HEK293 (cell line): ENCODE measurements around the gene MYO1C.

Experiments
- CTCF ChIA-PET: fragments of 350-600 bp; formaldehyde crosslinking; extraction: SDS; loops from one replicate; lab custom pipeline; 2021; ENCODE audit warnings: antibody characterized with exemption; lab: Yijun Ruan, JAX
- POLR2A ChIA-PET: fragments of 300-600 bp; formaldehyde crosslinking; extraction: SDS; loops from one replicate; lab custom pipeline; 2020; ENCODE audit warnings: antibody characterized with exemption, inconsistent platforms; lab: Yijun Ruan, JAX
- H3K27ac ChIP-seq: fragments of 200-500 bp; sonication (Bioruptor generic); 2 replicates; pipeline ENCODE4 v1.5.1; 2014; ENCODE audit warnings: low read depth, low read length, control low read depth, inconsistent platforms; ENCODE audit errors: extremely low read depth
- H3K36me3 ChIP-seq, 2 experiments: fragments of 200-500 bp in 1 of 2; sonication (Bioruptor generic) in 1 of 2; 1 replicate in 1 of 2; 2 replicates in 1 of 2; pipeline ENCODE4 v1.5.1; 2014 to 2017; ENCODE audit warnings: inconsistent platforms in 2 of 2, low read length in 2 of 2; ENCODE audit not compliant: control insufficient read depth in 2 of 2, insufficient read depth in 1 of 2
- H3K4me1 ChIP-seq: fragments of 200-500 bp; sonication (Bioruptor generic); 2 replicates; pipeline ENCODE4 v1.5.1; 2014; ENCODE audit warnings: mild to moderate bottlenecking, low read length, inconsistent platforms; ENCODE audit not compliant: control insufficient read depth, insufficient read depth
- H3K4me3 ChIP-seq: 2 replicates; pipeline ENCODE4 v1.5.1; 2011; ENCODE audit warnings: low read depth, mild to moderate bottlenecking, control low read depth, low read length, moderate library complexity
- H3K9me3 ChIP-seq: fragments of 200-500 bp; sonication (Bioruptor generic); 2 replicates; pipeline ENCODE4 v1.5.1; 2014; ENCODE audit warnings: low read depth, low read length, inconsistent platforms; ENCODE audit not compliant: control insufficient read depth, insufficient read depth
- ELK4 ChIP-seq: IDR thresholded peaks from 2 replicates; pipeline ENCODE4 v1.6.1; 2011; ENCODE audit warnings: mild to moderate bottlenecking, low read depth, low read length, borderline replicate concordance
- GFI1B ChIP-seq: fragments of 450-650 bp; formaldehyde crosslinking; IDR thresholded peaks from 2 replicates; pipeline ENCODE4 v1.5.1; 2016; ENCODE audit warnings: missing biosample characterization, missing genetic modification characterization
- HOXC10 ChIP-seq: sonication (generic); formaldehyde crosslinking; IDR thresholded peaks from 2 replicates; pipeline ENCODE4 v1.8.1; 2023; ENCODE audit warnings: mild to moderate bottlenecking, missing genetic modification reagents
- KLF8 ChIP-seq: fragments of 450-650 bp; formaldehyde crosslinking; IDR thresholded peaks from 2 replicates; pipeline ENCODE4 v1.5.1; 2016; ENCODE audit warnings: missing biosample characterization, missing genetic modification characterization
- OSR2 ChIP-seq: fragments of 450-650 bp; formaldehyde crosslinking; IDR thresholded peaks from 2 replicates; pipeline ENCODE4 v1.5.1; 2016; ENCODE audit warnings: missing biosample characterization, missing genetic modification characterization
- ZBTB20 ChIP-seq: fragments of 450-650 bp; formaldehyde crosslinking; IDR thresholded peaks from 2 replicates; pipeline ENCODE4 v1.5.1; 2016; ENCODE audit warnings: missing biosample characterization, missing genetic modification characterization
- ZBTB49 ChIP-seq: fragments of 450-650 bp; formaldehyde crosslinking; IDR thresholded peaks from 2 replicates; pipeline ENCODE4 v1.5.1; 2016; ENCODE audit warnings: missing biosample characterization, missing genetic modification characterization, low read depth
- ZNF133 ChIP-seq: fragments of 450-650 bp; formaldehyde crosslinking; IDR thresholded peaks from 2 replicates; pipeline ENCODE4 v1.5.1; 2016; ENCODE audit warnings: missing biosample characterization, missing genetic modification characterization
- ZNF146 ChIP-seq: fragments of 450-650 bp; formaldehyde crosslinking; IDR thresholded peaks from 2 replicates; pipeline ENCODE4 v1.5.1; 2016; ENCODE audit warnings: missing biosample characterization, missing genetic modification characterization
- ZNF19 ChIP-seq: fragments of 450-650 bp; formaldehyde crosslinking; IDR thresholded peaks from 2 replicates; pipeline ENCODE4; 2016; ENCODE audit warnings: missing biosample characterization, missing genetic modification characterization, low read depth
- ZNF24 ChIP-seq: fragments of 450-650 bp; formaldehyde crosslinking; IDR thresholded peaks from 2 replicates; pipeline ENCODE4 v1.5.1; 2016; ENCODE audit warnings: missing biosample characterization, missing genetic modification characterization
- ZNF248 ChIP-seq: fragments of 450-650 bp; formaldehyde crosslinking; IDR thresholded peaks from 2 replicates; pipeline ENCODE4 v1.5.1; 2017; ENCODE audit warnings: missing biosample characterization, missing genetic modification characterization
- ZNF391 ChIP-seq: fragments of 450-650 bp; formaldehyde crosslinking; IDR thresholded peaks from 2 replicates; pipeline ENCODE4 v1.5.1; 2016; ENCODE audit warnings: low read depth, missing biosample characterization, missing genetic modification characterization, borderline replicate concordance
- ZNF394 ChIP-seq: fragments of 450-650 bp; formaldehyde crosslinking; IDR thresholded peaks from 2 replicates; pipeline ENCODE4 v1.5.1; 2016; ENCODE audit warnings: missing biosample characterization, missing genetic modification characterization, mild to moderate bottlenecking, moderate library complexity, borderline replicate concordance
- ZNF664 ChIP-seq: fragments of 450-650 bp; formaldehyde crosslinking; IDR thresholded peaks from 2 replicates; pipeline ENCODE4 v1.5.1; 2016; ENCODE audit warnings: missing biosample characterization, missing genetic modification characterization
- ZNF785 ChIP-seq: fragments of 450-650 bp; formaldehyde crosslinking; IDR thresholded peaks from 2 replicates; pipeline ENCODE4 v1.5.1; 2016; ENCODE audit warnings: missing biosample characterization, missing genetic modification characterization
- ZNF830 ChIP-seq: fragments of 450-650 bp; IDR thresholded peaks from 2 replicates; pipeline ENCODE4 v1.5.0; 2018; ENCODE audit warnings: missing biosample characterization, missing genetic modification characterization, low read depth, mild to moderate bottlenecking, moderate library complexity
- ZSCAN5A ChIP-seq: fragments of 450-650 bp; formaldehyde crosslinking; IDR thresholded peaks from 2 replicates; pipeline ENCODE4 v1.5.1; 2016; ENCODE audit warnings: missing biosample characterization, missing genetic modification characterization
- TF ChIP-seq, protein P1 (sequence below): fragments of 450-650 bp; formaldehyde crosslinking; IDR thresholded peaks from 2 replicates; pipeline ENCODE4 v1.5.1; 2016; ENCODE audit warnings: missing biosample characterization, missing genetic modification characterization
- TF ChIP-seq, protein P2 (sequence below): fragments of 450-650 bp; formaldehyde crosslinking; optimal IDR thresholded peaks from 2 replicates; pipeline ENCODE3; 2016; ENCODE audit warnings: missing biosample characterization, mild to moderate bottlenecking, missing genetic modification characterization
- TF ChIP-seq, protein P3 (sequence below): fragments of 450-650 bp; formaldehyde crosslinking; IDR thresholded peaks from 2 replicates; pipeline ENCODE4 v1.5.1; 2017; ENCODE audit warnings: missing biosample characterization, missing genetic modification characterization

The MYO1C gene

GRCh38 chr17:1503699-1504098 is 11.2 kb upstream of the MYO1C start:
- Histone ChIP-seq H3K4me1 (no peaks in the 10 kb centered on the region), H3K27ac (no peak overlapping the region), H3K9me3 (no peaks in the 10 kb centered on the region), H3K4me3 (no peak overlapping the region), H3K36me3 (peaks cover 0 to 43% of the 10 kb centered on the region in 2 experiments; a peak in 1 of 3 replicates)
- ChIA-PET CTCF (interaction anchor here (1.1 kb wide), 1 partner anchor 8 kb away, joined by 3 read pairs; no protein-coding TSS in a partner anchor), POLR2A (no interaction called here)
- TF ChIP-seq ZNF785: no peak

- ChIA-PET CTCF (interaction anchor here (0.7 to 1.1 kb wide), 3 partner anchors 134 to 228 kb away, joined by 3 read pairs; no protein-coding TSS in a partner anchor), POLR2A (interaction anchor here (0.8 to 3.9 kb wide), 8 partner anchors 11 to 64 kb away, joined by 3 to 11 read pairs (median 6); partner anchors contain the start of gene INPP5K)
- peaks cover 0 to 49% of the 10 kb centered on the region in 2 experiments; a peak in 2 of 3 replicates for H3K36me3 ChIP-seq
- H3K9me3 ChIP-seq: no peaks in the 10 kb centered on the region
- no peaks in the 10 kb centered on the region for H3K4me1 ChIP-seq
- no peak for TF ChIP-seq KLF8 (tag by site-specific recombination)
- no peak overlapping the region for H3K27ac ChIP-seq
- no peak overlapping the region for H3K4me3 ChIP-seq
These were observed 6.4 kb upstream of the MYO1C start for GRCh38 chr17:1498869-1499268.

- peaks cover 0 to 48% of the 10 kb centered on the region in 2 experiments; a peak in 2 of 3 replicates for H3K36me3 ChIP-seq
- ChIA-PET CTCF (interaction anchor here (0.8 kb wide), 2 partner anchors 17 to 133 kb away, joined by 3 to 5 read pairs; partner anchors contain the start of gene INPP5K), POLR2A (interaction anchor here (0.5 to 3.9 kb wide), 8 partner anchors 10 to 156 kb away, joined by 3 to 11 read pairs (median 5); partner anchors contain the start of gene INPP5K)
- H3K4me1 ChIP-seq: no peaks in the 10 kb centered on the region
- no peak overlapping the region for H3K27ac ChIP-seq
- H3K4me3 ChIP-seq: no peak overlapping the region
- H3K9me3 ChIP-seq: no peaks in the 10 kb centered on the region
- no peak for TF ChIP-seq ZNF248 (tag by site-specific recombination)
- no peak for TF ChIP-seq ZNF146 (tag by site-specific recombination)
- TF ChIP-seq ELK4: no peak
- TF ChIP-seq ZBTB49 (tag by site-specific recombination): no peak
- no peak for TF ChIP-seq ZNF391 (tag by site-specific recombination)
- TF ChIP-seq OSR2 (tag by site-specific recombination): no peak
- TF ChIP-seq ZNF830 (tag by site-specific recombination): no peak
- TF ChIP-seq ZNF133 (tag by site-specific recombination): no peak
- TF ChIP-seq ZNF24 (tag by site-specific recombination): no peak
- no peak for TF ChIP-seq ZBTB20 (tag by site-specific recombination)
- TF ChIP-seq, protein P1, sequence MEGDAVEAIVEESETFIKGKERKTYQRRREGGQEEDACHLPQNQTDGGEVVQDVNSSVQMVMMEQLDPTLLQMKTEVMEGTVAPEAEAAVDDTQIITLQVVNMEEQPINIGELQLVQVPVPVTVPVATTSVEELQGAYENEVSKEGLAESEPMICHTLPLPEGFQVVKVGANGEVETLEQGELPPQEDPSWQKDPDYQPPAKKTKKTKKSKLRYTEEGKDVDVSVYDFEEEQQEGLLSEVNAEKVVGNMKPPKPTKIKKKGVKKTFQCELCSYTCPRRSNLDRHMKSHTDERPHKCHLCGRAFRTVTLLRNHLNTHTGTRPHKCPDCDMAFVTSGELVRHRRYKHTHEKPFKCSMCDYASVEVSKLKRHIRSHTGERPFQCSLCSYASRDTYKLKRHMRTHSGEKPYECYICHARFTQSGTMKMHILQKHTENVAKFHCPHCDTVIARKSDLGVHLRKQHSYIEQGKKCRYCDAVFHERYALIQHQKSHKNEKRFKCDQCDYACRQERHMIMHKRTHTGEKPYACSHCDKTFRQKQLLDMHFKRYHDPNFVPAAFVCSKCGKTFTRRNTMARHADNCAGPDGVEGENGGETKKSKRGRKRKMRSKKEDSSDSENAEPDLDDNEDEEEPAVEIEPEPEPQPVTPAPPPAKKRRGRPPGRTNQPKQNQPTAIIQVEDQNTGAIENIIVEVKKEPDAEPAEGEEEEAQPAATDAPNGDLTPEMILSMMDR: no peak
- no peak for TF ChIP-seq ZSCAN5A (tag by site-specific recombination)
- TF ChIP-seq ZNF664: no peak
- no peak for TF ChIP-seq ZNF394 (tag by site-specific recombination)
- TF ChIP-seq, protein P2, sequence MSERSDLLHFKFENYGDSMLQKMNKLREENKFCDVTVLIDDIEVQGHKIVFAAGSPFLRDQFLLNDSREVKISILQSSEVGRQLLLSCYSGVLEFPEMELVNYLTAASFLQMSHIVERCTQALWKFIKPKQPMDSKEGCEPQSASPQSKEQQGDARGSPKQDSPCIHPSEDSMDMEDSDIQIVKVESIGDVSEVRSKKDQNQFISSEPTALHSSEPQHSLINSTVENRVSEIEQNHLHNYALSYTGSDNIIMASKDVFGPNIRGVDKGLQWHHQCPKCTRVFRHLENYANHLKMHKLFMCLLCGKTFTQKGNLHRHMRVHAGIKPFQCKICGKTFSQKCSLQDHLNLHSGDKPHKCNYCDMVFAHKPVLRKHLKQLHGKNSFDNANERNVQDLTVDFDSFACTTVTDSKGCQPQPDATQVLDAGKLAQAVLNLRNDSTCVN: no peak
- TF ChIP-seq, protein P3, sequence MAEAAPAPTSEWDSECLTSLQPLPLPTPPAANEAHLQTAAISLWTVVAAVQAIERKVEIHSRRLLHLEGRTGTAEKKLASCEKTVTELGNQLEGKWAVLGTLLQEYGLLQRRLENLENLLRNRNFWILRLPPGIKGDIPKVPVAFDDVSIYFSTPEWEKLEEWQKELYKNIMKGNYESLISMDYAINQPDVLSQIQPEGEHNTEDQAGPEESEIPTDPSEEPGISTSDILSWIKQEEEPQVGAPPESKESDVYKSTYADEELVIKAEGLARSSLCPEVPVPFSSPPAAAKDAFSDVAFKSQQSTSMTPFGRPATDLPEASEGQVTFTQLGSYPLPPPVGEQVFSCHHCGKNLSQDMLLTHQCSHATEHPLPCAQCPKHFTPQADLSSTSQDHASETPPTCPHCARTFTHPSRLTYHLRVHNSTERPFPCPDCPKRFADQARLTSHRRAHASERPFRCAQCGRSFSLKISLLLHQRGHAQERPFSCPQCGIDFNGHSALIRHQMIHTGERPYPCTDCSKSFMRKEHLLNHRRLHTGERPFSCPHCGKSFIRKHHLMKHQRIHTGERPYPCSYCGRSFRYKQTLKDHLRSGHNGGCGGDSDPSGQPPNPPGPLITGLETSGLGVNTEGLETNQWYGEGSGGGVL (tag by site-specific recombination): no peak
- no peak for TF ChIP-seq ZNF19 (tag by site-specific recombination)
- TF ChIP-seq HOXC10 (CRISPR knock-in tag): no peak
- no peak for TF ChIP-seq GFI1B (tag by site-specific recombination)
These were observed 5.7 kb upstream of the MYO1C start for GRCh38 chr17:1498233-1498632.
